CD4-positive, alpha-beta T cell treated with Interleukin-4 for 1 hour (primary cell): ENCODE results near the gene SNX2.
A peak's percentile ranks its signal among the peaks of the same experiment; 100 is the strongest.
"Not testable (repeated sequence)": the region's sequence is repeated elsewhere in the genome, so short reads cannot be mapped to it uniquely, and the experiment has no call there.

ENCODE experiments used
- DNase-seq, 2 donors: peaks; one replicate each; pipeline ENCODE4 v3.0.0-alpha.2; 2020 to 2022

The SNX2 gene

GRCh38 chr5:122845229-122846050 is 70.6 kb downstream of the SNX2 start, which contains the start of gene SNX24:
Gene SNX24, plus strand, starts transcription at chr5:122845613. Its CDS starts 21 bp downstream, at chr5:122845634.
- DNase-seq, result peak; percentile 73 to 75

GRCh38 chr5:122846051-122846550 is 71.2 kb downstream of the SNX2 start:
- peak in 1 of 2 donors; percentile 12 for DNase-seq

GRCh38 chr5:122847687-122848081 is 72.8 kb downstream of the SNX2 start:
- DNase-seq, result no peak

GRCh38 chr5:122849771-122850170 is 74.9 kb downstream of the SNX2 start:
- DNase-seq, result no peak

GRCh38 chr5:122857538-122857937 is 82.7 kb downstream of the SNX2 start:
- DNase-seq, result not testable (repeated sequence)

GRCh38 chr5:122858451-122858850 is 83.6 kb downstream of the SNX2 start:
- no peak for DNase-seq

- DNase-seq, result no peak
These were observed 88.4 kb downstream of the SNX2 start for GRCh38 chr5:122863240-122863639.

GRCh38 chr5:122863721-122864120 is 88.8 kb downstream of the SNX2 start:
- DNase-seq, result no peak

GRCh38 chr5:122864400-122864799 is 89.5 kb downstream of the SNX2 start:
- no peak for DNase-seq

GRCh38 chr5:122864842-122865241 is 90.0 kb downstream of the SNX2 start:
- no peak for DNase-seq

- DNase-seq, result no peak
These were observed 95.5 kb downstream of the SNX2 start for GRCh38 chr5:122870219-122870856.

GRCh38 chr5:122871661-122872060 is 96.8 kb downstream of the SNX2 start:
- no peak for DNase-seq

- no peak for DNase-seq
These were observed 99.4 kb downstream of the SNX2 start for GRCh38 chr5:122874179-122874875.

GRCh38 chr5:122877518-122877917 is 102.6 kb downstream of the SNX2 start:
- DNase-seq, result no peak

GRCh38 chr5:122879076-122879475 is 104.2 kb downstream of the SNX2 start:
- DNase-seq, result no peak
